ENCODE data around the gene DNM1. TPM values are rescaled to one million over a fixed set of nuclear protein-coding genes. Genes with fewer than 3 reads are reported as not detected.
A peak's percentile ranks its signal among the peaks of the same experiment; 100 is the strongest.

Gene DNM1
- total and polyA plus RNA-seq, 3 experiments from 2014 or later: 0.18 to 0.66 (median 0.26) TPM

DNA sequence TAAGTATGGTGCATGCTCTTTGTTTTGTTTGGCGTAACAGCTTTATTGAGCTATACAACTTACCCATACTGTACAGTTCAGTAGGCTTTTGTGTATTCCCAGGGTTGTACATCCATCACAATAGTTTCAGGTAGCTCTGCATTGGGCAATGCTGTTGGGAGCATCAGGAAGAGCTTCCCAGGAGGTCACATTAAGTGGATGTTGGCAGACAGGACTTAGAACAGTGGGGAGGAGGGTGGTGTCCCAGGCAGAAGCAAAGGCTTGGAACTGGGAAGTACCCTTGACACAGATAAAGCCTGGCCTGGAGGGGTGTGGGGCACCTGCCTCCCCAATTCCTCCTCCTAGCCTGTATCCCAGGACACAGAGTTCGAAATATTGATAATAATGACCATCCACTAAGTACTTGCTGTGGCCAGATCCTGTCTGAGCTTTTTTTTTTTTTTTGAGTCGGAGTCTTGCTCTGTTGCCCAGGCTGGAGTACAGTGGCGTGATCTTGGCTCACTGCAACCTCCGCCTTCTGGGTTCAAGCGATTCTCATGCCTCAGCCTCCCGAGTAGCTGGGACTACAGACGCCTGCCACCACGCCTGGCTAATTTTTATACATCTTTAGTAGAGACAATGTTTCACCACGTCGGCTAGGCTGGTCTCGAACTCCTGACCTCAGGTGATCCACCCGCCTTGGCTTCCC lies 41.8 kb upstream of the DNM1 start:
- H3K36me3 ChIP-seq (ENCODE audit: insufficient read depth, low read length): no peaks in the 10 kb centered on the region
- peaks cover 15 to 28% (median 24%) of the 10 kb centered on the region in 3 donors for H3K4me1 Mint-ChIP-seq
- H3K9me3 ChIP-seq (ENCODE audit: low read length): no peaks in the 10 kb centered on the region
- peaks cover 21% of the 10 kb centered on the region for H3K4me1 ChIP-seq (ENCODE audit: insufficient read depth, low read length)
- H3K27me3 Mint-ChIP-seq: peaks cover 0 to 4% of the 10 kb centered on the region in 2 donors
- POLR2A ChIA-PET: interaction anchor here (2.1 to 3.4 kb wide), 2 partner anchors 29 to 33 kb away, joined by 9 to 13 read pairs; partner anchors contain the start of gene CIZ1
- no peak overlapping the region for H3K27ac ChIP-seq (ENCODE audit: low read depth, low read length)
- no peaks in the 10 kb centered on the region for H3K27me3 ChIP-seq (ENCODE audit: insufficient read depth, low read length, poor library complexity, severe bottlenecking)
- CTCF ChIA-PET: interaction anchor here (1.0 to 1.8 kb wide), 2 partner anchors 33 to 43 kb away, joined by 3 to 6 read pairs; no protein-coding TSS in a partner anchor
- H3K4me3 ChIP-seq (ENCODE audit: low read length): peak overlapping the region; percentile 98
- peak overlapping the region in 6 of 8 donors; percentile 28 to 95 (median 74) for H3K27ac Mint-ChIP-seq
- H3K9me3 Mint-ChIP-seq: no peaks in the 10 kb centered on the region
- DNase-seq: no peak
- peak overlapping the region; percentile 78 to 93 (median 85) for H3K4me3 Mint-ChIP-seq
- H3K36me3 Mint-ChIP-seq: peaks cover 0 to 34% (median 6%) of the 10 kb centered on the region in 3 donors

DNA sequence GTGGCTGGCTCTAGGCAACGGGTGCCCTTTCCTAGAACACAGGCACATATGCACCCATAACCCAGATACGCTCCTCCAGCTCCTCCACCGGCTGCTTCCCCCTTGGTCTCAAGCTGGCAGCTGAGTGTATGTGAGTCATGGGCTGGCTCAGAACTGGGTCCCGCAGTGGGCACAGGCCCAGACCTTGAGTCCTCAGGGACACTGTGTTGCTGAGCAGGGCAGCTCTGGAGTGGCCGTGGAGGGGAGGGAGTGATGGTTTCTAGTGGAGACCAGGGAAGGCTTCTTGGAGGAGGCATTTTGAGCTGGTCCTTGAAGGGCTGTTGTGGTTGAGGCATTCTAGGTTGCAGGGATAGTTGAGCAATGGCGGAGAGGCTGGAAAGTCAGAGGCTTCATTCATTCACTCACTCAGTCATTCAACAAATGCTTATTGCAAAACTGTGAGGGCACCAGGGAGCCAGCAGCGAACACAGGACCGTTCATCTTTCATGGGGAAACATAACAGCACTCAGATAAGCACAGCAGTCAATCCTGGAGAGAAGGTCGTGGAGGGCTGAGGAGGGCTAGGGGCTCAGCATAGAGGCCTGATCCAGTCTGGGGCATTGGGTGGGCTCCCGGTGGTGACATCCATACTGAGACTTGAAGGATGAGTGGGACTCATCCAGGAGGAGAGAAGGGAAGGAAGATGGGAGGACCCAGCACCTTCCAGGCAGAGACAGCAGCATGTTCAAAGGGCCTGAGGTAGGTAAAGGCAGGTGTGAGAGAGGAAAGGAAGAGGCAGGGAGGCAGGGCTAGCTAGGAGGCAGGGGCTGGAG lies 40.8 kb upstream of the DNM1 start:
- H3K27ac ChIP-seq (ENCODE audit: low read depth, low read length): no peak overlapping the region
- H3K9me3 ChIP-seq (ENCODE audit: low read length): no peaks in the 10 kb centered on the region
- no peak for DNase-seq
- ChIA-PET POLR2A (no interaction called here), CTCF (interaction anchor here (1.8 kb wide), 1 partner anchor 34 kb away, joined by 6 read pairs; no protein-coding TSS in a partner anchor)
- Mint-ChIP-seq H3K9me3 (no peaks in the 10 kb centered on the region), H3K27ac (peak overlapping the region in 6 of 8 donors; percentile 40 to 95 (median 70)), H3K27me3 (peaks cover 0 to 4% of the 10 kb centered on the region in 2 donors), H3K36me3 (peaks cover 0 to 44% (median 6%) of the 10 kb centered on the region in 3 donors), H3K4me3 (peak overlapping the region in 6 of 7 donors; percentile 48 to 87 (median 82)), H3K4me1 (peaks cover 15 to 28% (median 24%) of the 10 kb centered on the region in 3 donors)
- H3K4me3 ChIP-seq (ENCODE audit: low read length): no peak overlapping the region
- H3K36me3 ChIP-seq (ENCODE audit: insufficient read depth, low read length): peaks cover 7% of the 10 kb centered on the region
- peaks cover 21% of the 10 kb centered on the region for H3K4me1 ChIP-seq (ENCODE audit: insufficient read depth, low read length)
- no peaks in the 10 kb centered on the region for H3K27me3 ChIP-seq (ENCODE audit: insufficient read depth, low read length, poor library complexity, severe bottlenecking)

DNA sequence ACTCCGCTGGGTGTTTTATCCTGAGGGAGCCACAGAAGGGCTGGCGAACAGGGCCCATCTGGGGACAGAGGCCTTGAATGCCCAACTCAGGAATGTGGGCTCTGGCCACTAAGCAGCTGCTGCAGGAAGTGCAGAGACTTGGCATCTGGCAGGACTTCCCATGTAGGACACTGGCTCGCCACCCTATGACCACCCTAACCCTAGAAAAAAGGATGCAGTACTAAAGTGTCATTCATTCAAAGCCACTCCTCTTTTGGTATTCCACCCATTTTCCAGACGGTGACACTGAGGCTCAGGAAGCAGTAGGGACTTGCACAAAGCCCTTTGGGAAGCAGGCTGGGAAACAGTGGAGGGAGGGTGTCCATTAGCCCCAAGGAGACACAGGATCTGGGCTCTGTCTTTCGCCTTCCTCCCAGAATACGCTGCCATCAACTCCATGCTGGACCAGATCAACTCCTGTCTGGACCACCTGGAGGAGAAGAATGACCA lies 40.1 kb upstream of the DNM1 start:
- Histone ChIP-seq H3K27ac (ENCODE audit: low read depth, low read length) (no peak overlapping the region), H3K9me3 (ENCODE audit: low read length) (no peaks in the 10 kb centered on the region), H3K4me1 (ENCODE audit: insufficient read depth, low read length) (peaks cover 21% of the 10 kb centered on the region), H3K27me3 (ENCODE audit: insufficient read depth, low read length, poor library complexity, severe bottlenecking) (no peaks in the 10 kb centered on the region), H3K4me3 (ENCODE audit: low read length) (no peak overlapping the region), H3K36me3 (ENCODE audit: insufficient read depth, low read length) (peaks cover 13% of the 10 kb centered on the region)
- CTCF ChIA-PET: no interaction called here
- Mint-ChIP-seq H3K27ac (peak overlapping the region in 5 of 8 donors; percentile 4 to 76 (median 43)), H3K9me3 (no peaks in the 10 kb centered on the region), H3K36me3 (peaks cover 0 to 51% (median 6%) of the 10 kb centered on the region in 3 donors), H3K27me3 (peaks cover 0 to 4% of the 10 kb centered on the region in 2 donors), H3K4me1 (peaks cover 15 to 28% (median 24%) of the 10 kb centered on the region in 3 donors), H3K4me3 (peak overlapping the region in 1 of 7 donors; percentile 10)
- POLR2A ChIA-PET: no interaction called here
- no peak for DNase-seq

DNA sequence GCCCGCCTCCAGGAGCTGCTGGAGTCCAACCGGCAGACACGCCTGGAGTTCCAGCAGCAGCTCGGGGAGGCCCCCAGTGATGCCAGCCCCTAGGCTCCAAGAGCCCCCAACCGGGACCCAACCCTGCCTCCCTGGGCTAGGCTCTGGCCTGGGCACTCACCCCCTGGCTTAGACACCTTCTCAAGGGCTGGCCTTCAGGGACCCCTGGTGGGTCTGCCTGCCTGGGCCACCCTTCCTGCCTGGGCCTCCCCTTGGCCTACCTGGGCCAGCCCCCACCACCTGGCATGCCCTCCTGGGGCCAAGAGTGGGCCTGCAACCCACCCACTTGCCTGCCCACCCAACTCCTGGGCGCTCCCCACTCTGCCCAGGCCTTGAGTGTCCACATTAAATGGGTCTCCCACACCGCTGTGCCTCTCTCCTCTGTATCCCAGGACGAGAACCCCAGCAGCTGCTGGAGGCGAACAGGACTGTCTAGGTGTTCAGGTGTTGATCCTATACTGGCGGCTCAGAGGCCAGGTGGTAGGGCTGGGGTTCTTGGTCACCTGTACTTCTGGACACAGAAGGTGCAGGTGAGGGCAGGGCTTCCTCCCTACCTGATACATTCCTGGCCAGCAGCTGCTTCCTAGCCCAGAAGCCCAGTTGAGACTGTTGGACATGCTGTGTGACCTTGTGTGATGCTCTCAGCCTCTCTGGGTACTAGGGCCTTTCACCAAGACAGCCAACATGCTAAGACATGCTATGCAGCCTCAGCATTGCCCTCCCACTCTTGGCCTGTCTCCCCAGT lies 39.5 kb upstream of the DNM1 start:
- CTCF ChIA-PET: no interaction called here
- Mint-ChIP-seq H3K27ac (peak overlapping the region in 1 of 8 donors; percentile 76), H3K36me3 (peaks cover 0 to 54% (median 9%) of the 10 kb centered on the region in 3 donors), H3K4me3 (peak overlapping the region in 1 of 7 donors; percentile 48), H3K27me3 (peaks cover 0 to 4% of the 10 kb centered on the region in 2 donors), H3K4me1 (peaks cover 15 to 30% (median 24%) of the 10 kb centered on the region in 3 donors), H3K9me3 (no peaks in the 10 kb centered on the region)
- no peak for DNase-seq
- H3K9me3 ChIP-seq (ENCODE audit: low read length): no peaks in the 10 kb centered on the region
- peaks cover 21% of the 10 kb centered on the region for H3K4me1 ChIP-seq (ENCODE audit: insufficient read depth, low read length)
- H3K27me3 ChIP-seq (ENCODE audit: insufficient read depth, low read length, poor library complexity, severe bottlenecking): no peaks in the 10 kb centered on the region
- no peak overlapping the region for H3K4me3 ChIP-seq (ENCODE audit: low read length)
- peaks cover 15% of the 10 kb centered on the region for H3K36me3 ChIP-seq (ENCODE audit: insufficient read depth, low read length)
- POLR2A ChIA-PET: interaction anchor here (0.5 kb wide), 1 partner anchor 440 kb away, joined by 3 read pairs; no protein-coding TSS in a partner anchor
- H3K27ac ChIP-seq (ENCODE audit: low read depth, low read length): no peak overlapping the region

- Mint-ChIP-seq H3K4me3 (peak overlapping the region in 1 of 7 donors; percentile 48), H3K27me3 (peaks cover 0 to 4% of the 10 kb centered on the region in 2 donors), H3K36me3 (peaks cover 0 to 61% (median 11%) of the 10 kb centered on the region in 3 donors), H3K4me1 (peaks cover 12 to 27% (median 21%) of the 10 kb centered on the region in 3 donors), H3K27ac (peak overlapping the region in 2 of 8 donors; percentile 21 to 91), H3K9me3 (no peaks in the 10 kb centered on the region)
- no peak for DNase-seq
- ChIA-PET POLR2A (interaction anchor here (0.5 kb wide), 1 partner anchor 439 kb away, joined by 3 read pairs; no protein-coding TSS in a partner anchor), CTCF (no interaction called here)
- H3K27ac ChIP-seq (ENCODE audit: low read depth, low read length): no peak overlapping the region
- H3K4me3 ChIP-seq (ENCODE audit: low read length): no peak overlapping the region
- H3K9me3 ChIP-seq (ENCODE audit: low read length): no peaks in the 10 kb centered on the region
- H3K27me3 ChIP-seq (ENCODE audit: insufficient read depth, low read length, poor library complexity, severe bottlenecking): no peaks in the 10 kb centered on the region
- H3K4me1 ChIP-seq (ENCODE audit: insufficient read depth, low read length): peaks cover 18% of the 10 kb centered on the region
- peaks cover 22% of the 10 kb centered on the region for H3K36me3 ChIP-seq (ENCODE audit: insufficient read depth, low read length)
Measured at GRCh38 chr9:128164307-128164885, 38.8 kb upstream of the DNM1 start.

DNA sequence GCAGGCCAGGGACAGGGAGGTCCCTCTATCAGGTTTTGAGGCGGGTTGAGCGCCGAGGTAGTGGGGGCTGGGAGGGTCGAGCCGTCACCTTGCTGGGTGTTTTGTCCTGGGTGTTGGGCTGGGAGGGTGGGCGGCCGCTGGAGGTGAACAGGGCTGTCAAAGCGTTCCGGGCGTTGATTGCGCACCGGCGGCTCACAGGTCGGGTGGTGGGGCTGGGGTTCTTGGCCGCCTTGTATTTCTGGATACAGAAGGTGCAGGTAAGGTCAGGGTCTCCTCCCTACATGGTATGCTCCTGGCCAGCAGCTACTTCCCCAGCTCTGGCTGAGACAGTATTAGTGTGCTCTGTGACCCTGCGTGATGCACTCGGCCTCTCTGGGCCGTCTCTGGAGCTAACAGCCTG lies 37.0 kb upstream of the DNM1 start:
- Mint-ChIP-seq H3K9me3 (no peaks in the 10 kb centered on the region), H3K27ac (peak overlapping the region in 1 of 8 donors; percentile 24), H3K4me3 (no peak overlapping the region), H3K36me3 (peaks cover 0 to 71% (median 16%) of the 10 kb centered on the region in 3 donors), H3K27me3 (peaks cover 0 to 2% of the 10 kb centered on the region in 2 donors), H3K4me1 (peaks cover 6 to 19% (median 14%) of the 10 kb centered on the region in 3 donors)
- no peak for DNase-seq
- Histone ChIP-seq H3K27ac (ENCODE audit: low read depth, low read length) (no peak overlapping the region), H3K36me3 (ENCODE audit: insufficient read depth, low read length) (peaks cover 32% of the 10 kb centered on the region), H3K4me1 (ENCODE audit: insufficient read depth, low read length) (peaks cover 5% of the 10 kb centered on the region), H3K9me3 (ENCODE audit: low read length) (no peaks in the 10 kb centered on the region), H3K27me3 (ENCODE audit: insufficient read depth, low read length, poor library complexity, severe bottlenecking) (no peaks in the 10 kb centered on the region), H3K4me3 (ENCODE audit: low read length) (no peak overlapping the region)
- ChIA-PET POLR2A (no interaction called here), CTCF (no interaction called here)

DNA sequence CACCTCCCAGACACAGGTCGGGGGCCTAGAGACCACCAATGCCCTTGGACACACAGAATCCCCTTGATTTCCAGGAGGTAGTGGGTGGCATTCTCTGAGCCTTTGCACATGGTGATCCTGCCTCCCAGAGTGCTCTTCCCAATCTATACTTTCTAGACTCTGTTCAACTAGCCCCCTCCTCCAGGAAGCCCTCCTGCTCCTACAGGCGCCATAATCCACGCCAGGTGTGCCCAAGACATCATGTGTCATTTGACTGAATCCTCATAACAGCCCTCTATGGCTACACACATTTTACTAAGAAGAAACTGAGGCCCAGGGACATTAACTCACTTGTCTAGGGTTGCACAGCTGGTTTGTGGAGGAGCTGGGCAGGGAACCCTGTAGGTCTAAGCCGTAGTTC lies 36.0 kb upstream of the DNM1 start:
- CTCF ChIA-PET: no interaction called here
- Histone ChIP-seq H3K27me3 (ENCODE audit: insufficient read depth, low read length, poor library complexity, severe bottlenecking) (no peaks in the 10 kb centered on the region), H3K4me3 (ENCODE audit: low read length) (no peak overlapping the region), H3K27ac (ENCODE audit: low read depth, low read length) (no peak overlapping the region), H3K4me1 (ENCODE audit: insufficient read depth, low read length) (no peaks in the 10 kb centered on the region), H3K36me3 (ENCODE audit: insufficient read depth, low read length) (peaks cover 32% of the 10 kb centered on the region), H3K9me3 (ENCODE audit: low read length) (no peaks in the 10 kb centered on the region)
- Mint-ChIP-seq H3K4me1 (peaks cover 3 to 9% (median 6%) of the 10 kb centered on the region in 3 donors), H3K9me3 (no peaks in the 10 kb centered on the region), H3K4me3 (no peak overlapping the region), H3K36me3 (peaks cover 0 to 71% (median 16%) of the 10 kb centered on the region in 3 donors), H3K27ac (peak overlapping the region in 1 of 8 donors; percentile 36), H3K27me3 (peaks cover 0 to 2% of the 10 kb centered on the region in 2 donors)
- POLR2A ChIA-PET: no interaction called here
- DNase-seq: no peak

Data from CD8-positive, alpha-beta memory T cell (primary cell).